Stimulated activated CD8-positive, alpha-beta memory T cell treated with anti-CD3 and anti-CD28 coated beads, Interleukin-12 subunit alpha, Interleukin-12 subunit beta, amount 100 ng/mL, for 1 hour (primary cell): Measurements from ENCODE around the gene GPC3.
"Not testable (repeated sequence)": the region's sequence is repeated elsewhere in the genome, so short reads cannot be mapped to it uniquely, and the experiment has no call there.

Experiments used
- DNase-seq: peaks from one replicate; pipeline ENCODE4 v3.0.0-alpha.2; 2020; ENCODE audit warnings: low read depth

The GPC3 gene

GRCh38 chrX:133995759-133996158 lies 10.4 kb upstream of the GPC3 start:
- no peak for DNase-seq

- DNase-seq: no peak
These were observed 9.2 kb upstream of the GPC3 start for GRCh38 chrX:133994576-133994975.

GRCh38 chrX:133992882-133993281 lies 7.5 kb upstream of the GPC3 start:
- DNase-seq: no peak

DNA sequence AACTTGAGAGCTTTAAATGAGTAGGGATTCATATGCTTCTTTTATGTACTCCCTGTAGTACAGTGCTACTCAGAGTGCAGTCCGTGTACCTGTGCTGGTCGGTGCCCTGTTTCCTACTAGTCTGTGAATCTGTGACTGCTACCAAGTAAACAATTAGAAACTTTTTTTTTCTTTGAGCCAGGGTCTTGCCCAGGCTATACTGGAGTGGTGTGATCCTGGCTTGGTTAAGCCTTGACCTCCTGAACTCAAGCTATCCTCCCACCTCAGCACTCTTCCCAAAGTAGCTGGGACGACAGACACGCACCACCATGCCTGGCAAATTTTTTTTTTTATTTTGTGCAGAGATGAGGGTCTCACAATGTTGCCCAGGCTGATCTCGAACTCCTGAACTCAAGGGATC lies 6.4 kb upstream of the GPC3 start:
- no peak for DNase-seq

- DNase-seq: not testable (repeated sequence)
These were observed 5.7 kb upstream of the GPC3 start for GRCh38 chrX:133991057-133991456.

GRCh38 chrX:133989993-133990392 lies 4.6 kb upstream of the GPC3 start:
- no peak for DNase-seq

DNA sequence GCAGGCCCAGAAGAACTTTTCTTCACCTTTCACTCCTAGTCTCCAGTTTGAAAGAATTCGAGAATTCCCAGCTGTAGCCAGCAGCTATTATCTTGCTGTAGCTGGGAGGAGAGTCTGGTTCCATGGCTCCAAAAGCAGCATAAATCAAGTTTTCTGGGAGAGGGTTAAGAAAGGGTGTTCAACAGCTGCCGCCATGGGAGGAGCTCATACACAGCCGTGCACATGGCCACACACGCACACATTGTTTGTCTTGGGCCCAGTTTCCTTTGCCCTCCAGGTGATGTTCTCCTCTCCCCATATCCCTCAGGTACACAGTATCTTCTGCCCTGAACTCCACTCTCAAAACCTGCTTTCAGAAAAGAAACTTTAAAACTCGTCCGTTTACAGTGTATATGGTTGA lies 4.1 kb upstream of the GPC3 start:
- DNase-seq: no peak

GRCh38 chrX:133988010-133988409 lies 2.6 kb upstream of the GPC3 start:
- DNase-seq: no peak

GRCh38 chrX:133987188-133987587 lies 1.8 kb upstream of the GPC3 start:
- no peak for DNase-seq

DNA sequence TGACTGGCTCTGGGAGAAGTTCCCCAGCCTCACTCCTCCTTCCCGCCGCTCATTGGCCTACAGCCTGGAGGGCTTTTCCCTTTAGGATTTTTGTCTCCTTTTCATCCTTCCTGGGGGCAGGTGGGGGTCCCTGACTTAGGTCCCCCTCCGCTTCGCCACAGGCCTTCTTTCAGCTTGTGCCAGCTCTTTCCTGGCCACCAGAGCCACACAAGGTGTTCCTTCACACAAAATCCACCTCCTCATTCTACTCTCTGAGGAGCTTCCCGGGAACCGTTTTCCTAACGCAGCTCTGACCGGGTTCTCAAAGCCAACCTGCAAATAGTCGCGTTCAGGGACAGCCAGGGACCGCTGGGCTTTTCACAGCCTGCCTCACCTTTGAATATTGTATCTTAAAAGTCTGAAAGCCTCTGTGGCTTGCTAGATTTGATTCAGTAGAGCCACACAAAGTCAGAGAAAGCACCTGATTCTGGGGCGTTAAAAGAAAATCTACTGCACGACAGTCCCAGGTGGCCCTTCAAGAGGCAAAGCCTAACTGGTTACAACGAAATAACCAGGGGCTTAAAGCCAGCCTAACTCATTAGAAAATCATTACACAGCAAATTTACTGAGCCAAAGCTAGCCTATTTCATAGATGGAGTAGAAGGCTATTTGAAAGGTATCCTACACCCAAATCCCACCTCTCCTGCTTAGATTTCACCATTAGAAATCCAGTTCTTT lies 731 bp upstream of the GPC3 start:
- no peak for DNase-seq

GRCh38 chrX:133984857-133985163 lies 584 bp downstream of the GPC3 start:
- no peak for DNase-seq

DNA sequence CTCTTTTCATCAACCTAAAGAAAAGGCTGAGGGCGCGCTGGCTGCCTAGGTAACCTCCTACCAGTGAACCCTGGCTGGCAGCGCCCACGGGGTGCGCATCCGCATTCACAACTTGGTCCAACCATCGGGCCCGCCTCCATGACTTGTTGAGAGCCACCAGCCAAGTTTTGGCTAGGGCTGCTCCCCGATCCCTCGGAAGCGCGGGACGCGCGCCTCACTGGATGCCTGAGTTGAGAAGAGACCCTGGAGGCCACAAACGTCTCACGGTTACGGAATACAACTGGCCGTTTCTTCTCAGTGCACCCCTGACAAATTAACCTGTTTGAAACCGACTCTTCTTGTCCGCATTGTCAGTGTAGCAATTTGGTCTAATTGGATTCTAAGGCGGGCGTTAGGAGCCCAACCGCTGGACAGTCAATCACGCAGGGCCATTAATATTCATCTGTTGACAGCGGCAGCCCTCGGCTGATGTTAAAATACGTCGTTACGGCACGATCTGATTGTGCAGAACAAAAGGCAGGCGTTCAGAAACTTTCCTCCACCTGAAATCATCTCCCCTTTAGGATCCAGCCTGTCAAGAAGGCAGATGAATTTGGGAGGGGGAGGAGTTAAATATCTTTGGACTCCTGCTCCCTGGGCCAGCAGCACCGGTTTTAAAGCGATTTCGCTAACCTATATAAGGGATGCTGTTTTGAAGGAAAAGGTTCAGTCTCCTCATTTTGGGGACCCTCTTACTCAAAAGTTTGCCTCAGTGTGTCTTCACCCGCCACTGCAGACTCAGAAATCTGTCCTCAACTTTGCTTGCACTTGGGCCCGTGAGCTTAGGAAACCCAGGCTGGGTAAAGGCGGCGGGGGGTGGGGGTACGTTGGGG lies 1.2 kb downstream of the GPC3 start:
- no peak for DNase-seq

GRCh38 chrX:133983256-133983973 lies 2.0 kb downstream of the GPC3 start:
- no peak for DNase-seq

GRCh38 chrX:133981924-133982323 lies 3.5 kb downstream of the GPC3 start:
- DNase-seq: no peak

DNA sequence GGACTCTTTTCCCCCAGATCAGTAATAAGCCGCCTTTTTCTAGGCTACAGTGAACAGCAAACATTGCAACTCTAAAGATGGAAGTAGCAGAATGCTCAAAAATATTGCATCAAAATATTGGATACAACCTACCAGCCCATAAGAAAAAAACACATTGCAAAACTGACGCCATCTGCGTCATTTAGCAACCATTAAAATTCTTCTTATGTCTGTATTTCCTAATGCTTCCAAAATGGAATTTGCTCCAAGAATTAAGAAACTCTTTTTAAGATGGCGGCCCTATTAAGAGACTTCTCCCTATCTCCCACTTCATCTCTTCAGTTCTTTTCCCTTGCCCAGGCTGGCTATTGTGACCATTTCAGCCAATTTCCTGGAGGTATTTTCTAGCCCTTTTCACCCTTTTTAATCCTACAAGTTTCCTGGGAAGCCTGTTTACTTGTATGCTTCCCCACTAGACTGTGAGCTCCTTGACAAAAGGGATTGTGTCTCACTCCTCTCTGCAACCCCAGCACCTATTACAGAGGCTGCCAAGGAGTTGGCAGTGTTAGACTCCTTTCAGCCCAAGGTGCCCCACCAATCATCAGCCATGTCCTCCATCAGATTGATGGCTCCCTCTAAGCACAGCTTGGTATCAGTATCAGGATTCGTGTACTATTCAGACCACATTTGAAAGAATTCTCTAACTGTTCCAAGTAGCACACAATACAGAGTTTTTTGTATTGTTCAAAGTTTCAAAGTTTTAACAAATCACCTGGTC lies 4.4 kb downstream of the GPC3 start:
- no peak for DNase-seq

- DNase-seq: no peak
These were observed 5.0 kb downstream of the GPC3 start for GRCh38 chrX:133980406-133980805.

GRCh38 chrX:133979641-133980230 lies 5.7 kb downstream of the GPC3 start:
- no peak for DNase-seq

GRCh38 chrX:133973704-133974103 lies 11.7 kb downstream of the GPC3 start:
- no peak for DNase-seq

GRCh38 chrX:133972916-133973315 lies 12.5 kb downstream of the GPC3 start:
- DNase-seq: no peak

DNA sequence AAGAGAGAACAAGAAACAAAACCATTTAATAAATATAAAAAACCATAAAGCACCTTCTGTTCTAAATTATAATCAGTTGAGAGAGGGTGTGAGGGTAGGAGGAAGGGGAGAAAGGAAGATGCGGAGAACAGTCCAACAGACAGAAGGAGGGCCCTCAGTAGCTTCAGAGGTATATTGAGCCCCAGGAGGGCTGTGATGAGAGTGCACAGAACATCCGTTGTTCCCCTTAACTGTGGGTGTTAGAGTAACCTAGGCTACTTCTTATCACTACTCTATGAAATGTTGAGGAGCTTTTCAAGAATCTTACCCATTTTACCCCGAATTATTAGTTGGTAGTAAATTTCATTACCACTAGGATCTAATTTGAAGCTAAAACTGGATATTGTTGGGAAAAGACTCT lies 13.8 kb downstream of the GPC3 start:
- no peak for DNase-seq

GRCh38 chrX:133970076-133970475 lies 15.3 kb downstream of the GPC3 start:
- DNase-seq: no peak

DNA sequence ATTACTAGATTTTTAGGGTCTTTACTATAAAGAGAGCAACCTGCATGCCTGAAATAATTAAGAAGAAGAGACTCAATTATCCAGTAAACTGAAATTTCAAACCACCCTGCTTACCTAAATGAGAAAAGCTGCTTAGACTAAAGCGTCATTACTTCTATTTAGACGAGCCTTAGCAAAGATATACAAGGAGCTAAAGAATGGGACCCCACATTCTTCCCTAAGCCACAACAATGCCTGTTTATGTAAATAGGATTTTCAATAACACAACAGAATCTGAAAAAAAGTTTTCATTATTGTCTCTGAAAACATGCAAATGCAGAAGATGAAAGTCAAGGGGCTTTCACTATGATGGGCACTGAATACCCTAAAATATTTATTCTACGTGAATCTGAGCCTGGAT lies 16.2 kb downstream of the GPC3 start:
- no peak for DNase-seq
